Thyroid gland (tissue), 4 donors: ENCODE data around the gene KICS2. TPM values are rescaled to one million over a fixed set of nuclear protein-coding genes. Genes with fewer than 3 reads are reported as not detected.
"Not testable (repeated sequence)": the region's sequence is repeated elsewhere in the genome, so short reads cannot be mapped to it uniquely, and the experiment has no call there.

Experiments
- DNase-seq, 2 donors: peaks; one replicate each; pipeline ENCODE4 v3.0.0-alpha.2; 2019
- H3K27ac ChIP-seq, 3 donors: fragments of 200-600 bp; sonication (generic); 1 replicate in 2 of 3; 2 replicates in 1 of 3; pipeline ENCODE4 v1.5.1; 2016 to 2019; ENCODE audit warnings: mild to moderate bottlenecking in 1 of 3, moderate library complexity in 1 of 3
- H3K27me3 ChIP-seq: fragments of 200-600 bp; sonication (generic); one replicate; pipeline ENCODE4 v1.5.1; 2019
- H3K36me3 ChIP-seq, 2 donors: fragments of 200-600 bp; sonication (generic); one replicate each; pipeline ENCODE4 v1.5.1; 2016 to 2019
- H3K4me1 ChIP-seq, 2 donors: fragments of 200-600 bp; sonication (generic); one replicate each; pipeline ENCODE4 v1.5.1; 2017 to 2019
- H3K4me3 ChIP-seq, 3 donors: fragments of 200-600 bp; sonication (generic); replicated peaks in 1 of 3; 1 replicate in 2 of 3; 2 replicates in 1 of 3; pipeline ENCODE4 v1.5.1; 2016; ENCODE audit warnings: mild to moderate bottlenecking in 1 of 3
- H3K9me3 ChIP-seq: fragments of 200-600 bp; sonication (generic); one replicate; pipeline ENCODE4 v1.5.1; 2017
- CTCF ChIP-seq, 6 experiments: fragments of 200-600 bp in 3 of 6; fragments of 450-650 bp in 3 of 6; sonication (generic) in 3 of 6; IDR thresholded peaks; one replicate each; pipeline ENCODE4 v1.5.1; 2016 to 2019; ENCODE audit warnings: antibody characterized with exemption in 6 of 6, mild to moderate bottlenecking in 2 of 6, inconsistent platforms in 1 of 6, moderate library complexity in 1 of 6
- POLR2A ChIP-seq, 2 donors: fragments of 450-650 bp; IDR thresholded peaks; one replicate each; pipeline ENCODE4 v1.6.1; 2017; ENCODE audit warnings: antibody characterized with exemption in 2 of 2, mild to moderate bottlenecking in 2 of 2, moderate library complexity in 1 of 2
- WGBS, 2 donors: methylation state at CpG; one replicate each; pipeline ENCODE4 v1.1.5; 2017; 5-methylcytosine and 5-hydroxymethylcytosine counted together
- intact Hi-C: fragments of 100-400 bp; cut with DNase I; formaldehyde crosslinking; loops from one replicate; pipeline ENCODE4 v1.15.1; 2023
- total RNA-seq, 4 donors: library from RNA; depleted of rRNA; stranded (reverse); fragments of >200 nt; gene quantifications; one replicate each; pipeline ENCODE4 v1.2.3, GENCODE V29; 2016

The KICS2 gene
- total RNA-seq, 4 donors from 2014 or later = 11.9 to 20.0 (median 18.6) TPM

DNA sequence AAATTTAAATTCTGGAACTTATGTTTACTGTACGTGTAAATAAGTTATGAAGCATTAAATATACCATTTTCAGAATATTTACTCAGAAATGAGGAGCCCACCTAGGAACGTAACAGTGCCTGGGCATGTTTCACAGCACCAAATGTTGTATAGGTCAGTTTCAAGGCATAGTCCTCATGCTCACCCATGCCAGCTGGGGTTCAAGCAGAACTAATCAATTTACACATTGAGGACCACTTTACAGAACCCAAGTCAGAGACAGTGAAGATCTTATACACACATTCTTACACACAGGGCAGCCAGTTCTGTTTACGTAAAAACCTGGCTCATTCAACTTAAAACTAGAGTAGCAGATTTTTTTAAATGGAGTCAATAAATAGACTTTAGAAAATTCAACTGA, 2.0 kb downstream of the KICS2 start:
- Histone ChIP-seq H3K4me1 (peaks cover 4 to 16% of the 10 kb centered on the region in 2 donors), H3K4me3 (no peak overlapping the region), H3K27ac (no peak overlapping the region), H3K27me3 (no peaks in the 10 kb centered on the region), H3K9me3 (no peaks in the 10 kb centered on the region), H3K36me3 (peaks cover 0 to 4% of the 10 kb centered on the region in 2 donors)
- intact Hi-C loops = no loop called here
- no peak for DNase-seq
- 98 to 99% methylated on average over 3 of the region's 3 CpGs for WGBS, 2 donors
- no peak for TF ChIP-seq CTCF (IDR thresholded peaks at IDR 0.05)
- TF ChIP-seq POLR2A (IDR thresholded peaks at IDR 0.05) = no peak

- no peak for DNase-seq
- 51 to 52% methylated on average over 2 of the region's 2 CpGs for WGBS, 2 donors
- H3K27me3 ChIP-seq = no peaks in the 10 kb centered on the region
- peaks cover 0 to 4% of the 10 kb centered on the region in 2 donors for H3K36me3 ChIP-seq
- H3K9me3 ChIP-seq = no peaks in the 10 kb centered on the region
- H3K27ac ChIP-seq = peak overlapping the region in 2 of 3 donors; percentile 22 to 29
- intact Hi-C loops = no loop called here
- H3K4me3 ChIP-seq = no peak overlapping the region
- TF ChIP-seq CTCF (IDR thresholded peaks at IDR 0.05) (no peak), POLR2A (IDR thresholded peaks at IDR 0.05) (no peak)
- peaks cover 4 to 16% of the 10 kb centered on the region in 2 donors for H3K4me1 ChIP-seq
Measured at GRCh38 chr12:64219145-64219544, 3.0 kb downstream of the KICS2 start.

DNA sequence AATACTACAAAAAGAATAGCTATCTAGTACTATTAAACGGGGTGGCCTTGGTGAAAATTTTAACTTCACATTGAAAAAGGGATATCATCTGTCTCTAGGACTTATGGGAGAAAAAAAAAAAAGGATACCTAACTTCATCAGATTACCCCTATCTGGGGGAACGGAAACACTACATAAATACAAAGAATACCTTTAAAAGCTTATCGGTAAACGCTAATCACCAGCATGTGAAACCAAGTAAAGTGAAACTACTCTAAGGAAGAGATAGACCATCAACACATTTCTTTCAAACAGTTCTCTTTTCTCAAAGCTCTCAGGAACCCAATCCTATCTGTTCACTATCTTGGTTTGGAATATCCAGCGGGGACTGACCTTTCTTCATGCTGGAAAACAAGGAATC, 3.5 kb downstream of the KICS2 start:
- peaks cover 0 to 4% of the 10 kb centered on the region in 2 donors for H3K36me3 ChIP-seq
- 79 to 85% methylated on average over 5 of the region's 5 CpGs for WGBS, 2 donors

GRCh38 chr12:64217643-64218042, 4.5 kb downstream of the KICS2 start:
- H3K4me1 ChIP-seq = peaks cover 4 to 16% of the 10 kb centered on the region in 2 donors
- H3K36me3 ChIP-seq, H3K27me3 ChIP-seq, H3K9me3 ChIP-seq, DNase-seq, H3K4me3 ChIP-seq, H3K27ac ChIP-seq, intact Hi-C loops: not testable (repeated sequence)
- 97 to 98% methylated on average over 7 of the region's 7 CpGs for WGBS, 2 donors

More for the DNA sequence above, 3.5 kb downstream of the KICS2 start:
- no peaks in the 10 kb centered on the region for H3K9me3 ChIP-seq
- H3K27me3 ChIP-seq = no peaks in the 10 kb centered on the region
- TF ChIP-seq POLR2A (IDR thresholded peaks at IDR 0.05) (no peak), CTCF (IDR thresholded peaks at IDR 0.05) (no peak)
- intact Hi-C loops = no loop called here
- DNase-seq = no peak
- peaks cover 4 to 16% of the 10 kb centered on the region in 2 donors for H3K4me1 ChIP-seq
- H3K4me3 ChIP-seq = no peak overlapping the region
- H3K27ac ChIP-seq = no peak overlapping the region

- DNase-seq = no peak
- H3K4me3 ChIP-seq = no peak overlapping the region
Measured at GRCh38 chr12:64216239-64216638, 5.9 kb downstream of the KICS2 start.

More at GRCh38 chr12:64216239-64216638, 5.9 kb downstream of the KICS2 start:
- Histone ChIP-seq H3K9me3 (no peaks in the 10 kb centered on the region), H3K36me3 (peaks cover 0 to 8% of the 10 kb centered on the region in 2 donors), H3K27me3 (no peaks in the 10 kb centered on the region), H3K4me1 (peaks cover 2 to 14% of the 10 kb centered on the region in 2 donors), H3K27ac (no peak overlapping the region)
- no peak for TF ChIP-seq POLR2A (IDR thresholded peaks at IDR 0.05)
- TF ChIP-seq CTCF (IDR thresholded peaks at IDR 0.05) = no peak
- intact Hi-C loops = no loop called here
